ENCODE measurements around the gene SPATA31E1.
"Not testable (repeated sequence)": the region's sequence is repeated elsewhere in the genome, so short reads cannot be mapped to it uniquely, and the experiment has no call there.

SPATA31E1 gene

DNA sequence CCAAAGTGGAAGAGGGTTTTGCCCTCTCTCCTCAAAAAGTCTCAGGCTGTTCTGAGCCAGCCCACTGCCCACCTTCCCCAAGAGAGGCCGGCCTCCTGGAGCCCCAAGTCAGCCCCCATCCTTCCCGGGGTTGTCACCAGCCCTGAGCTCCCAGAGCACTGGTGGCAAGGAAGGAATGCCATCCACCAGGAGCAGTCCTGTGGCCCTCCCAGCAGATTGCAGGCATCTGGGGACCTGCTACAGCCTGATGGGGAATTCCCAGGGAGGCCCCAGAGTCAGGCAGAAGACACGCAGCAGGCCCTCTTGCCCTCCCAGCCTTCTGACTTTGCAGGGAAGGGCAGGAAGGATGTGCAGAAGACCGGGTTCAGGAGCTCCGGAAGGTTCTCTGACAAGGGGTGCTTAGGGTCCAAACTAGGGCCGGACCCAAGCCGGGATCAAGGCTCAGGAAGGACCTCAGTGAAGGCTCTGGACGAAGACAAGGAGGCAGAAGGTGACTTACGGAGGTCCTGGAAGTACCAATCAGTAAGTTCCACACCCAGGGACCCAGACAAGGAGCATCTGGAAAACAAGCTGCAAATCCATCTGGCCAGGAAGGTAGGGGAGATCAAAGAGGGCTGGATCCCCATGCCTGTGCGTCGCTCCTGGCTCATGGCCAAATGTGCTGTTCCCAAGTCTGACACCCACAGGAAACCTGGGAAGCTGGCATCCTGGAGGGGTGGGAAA, 3.7 kb downstream of the SPATA31E1 start:
- DNase-seq = no peak

DNA sequence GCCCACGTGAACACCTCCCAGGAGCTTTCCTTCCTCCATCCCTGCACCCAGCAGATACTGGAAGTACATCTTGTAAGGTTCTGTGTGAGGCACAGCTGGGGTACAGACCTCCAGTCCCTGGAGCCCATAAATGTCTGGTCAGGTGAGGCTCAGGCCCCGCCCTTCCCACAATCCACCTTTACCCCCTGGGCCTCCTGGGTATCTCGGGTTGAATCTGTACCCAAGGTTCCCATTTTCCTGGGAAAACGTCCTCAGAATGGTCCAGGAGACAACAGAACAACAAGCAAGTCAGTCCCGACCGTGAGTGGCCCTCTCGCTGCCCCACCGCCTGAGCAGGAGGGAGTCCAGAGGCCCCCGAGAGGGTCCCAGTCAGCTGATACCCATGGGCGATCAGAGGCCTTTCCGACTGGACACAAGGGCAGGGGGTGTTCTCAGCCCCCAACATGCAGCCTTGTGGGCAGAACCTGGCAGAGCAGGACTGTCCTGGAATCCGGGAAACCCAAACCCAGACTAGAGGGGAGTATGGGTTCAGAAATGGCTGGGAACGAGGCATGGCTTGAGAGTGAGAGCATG, 4.3 kb downstream of the SPATA31E1 start:
- DNase-seq = no peak

DNA sequence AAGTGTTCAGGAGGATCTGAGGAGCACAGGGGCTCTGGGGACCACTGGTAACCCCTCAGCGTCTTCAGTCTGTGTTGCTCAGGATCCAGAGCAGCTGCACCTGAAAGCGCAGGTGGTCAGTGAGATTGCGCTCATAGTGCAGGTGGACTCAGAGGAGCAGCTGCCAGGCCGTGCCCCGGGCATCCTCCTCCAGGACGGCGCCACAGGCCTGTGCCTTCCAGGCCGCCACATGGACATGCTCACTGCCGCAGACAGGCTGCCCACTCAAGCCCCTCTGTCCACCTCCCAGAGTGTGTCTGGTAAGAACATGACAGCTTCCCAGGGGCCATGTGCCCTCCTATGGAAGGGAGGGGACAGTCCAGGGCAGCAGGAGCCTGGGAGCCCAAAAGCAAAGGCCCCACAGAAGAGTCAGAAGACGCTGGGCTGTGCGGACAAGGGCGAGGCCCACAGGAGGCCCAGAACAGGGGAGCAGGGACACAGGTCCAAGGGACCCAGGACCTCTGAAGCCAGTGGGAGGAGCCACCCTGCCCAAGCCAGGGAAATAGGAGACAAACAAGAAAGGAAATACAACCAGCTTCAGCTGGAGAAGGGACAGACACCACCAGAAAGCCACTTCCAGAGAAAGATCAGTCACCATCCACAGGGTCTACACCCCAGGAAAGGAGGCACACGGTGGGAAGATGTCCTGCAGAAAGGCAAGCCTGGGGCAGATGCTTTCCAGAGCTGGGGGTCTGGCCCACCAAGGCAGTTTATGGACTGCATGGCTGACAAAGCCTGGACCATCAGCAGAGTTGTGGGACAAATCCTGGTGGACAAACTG, 5.2 kb downstream of the SPATA31E1 start:
- DNase-seq = no peak

DNA sequence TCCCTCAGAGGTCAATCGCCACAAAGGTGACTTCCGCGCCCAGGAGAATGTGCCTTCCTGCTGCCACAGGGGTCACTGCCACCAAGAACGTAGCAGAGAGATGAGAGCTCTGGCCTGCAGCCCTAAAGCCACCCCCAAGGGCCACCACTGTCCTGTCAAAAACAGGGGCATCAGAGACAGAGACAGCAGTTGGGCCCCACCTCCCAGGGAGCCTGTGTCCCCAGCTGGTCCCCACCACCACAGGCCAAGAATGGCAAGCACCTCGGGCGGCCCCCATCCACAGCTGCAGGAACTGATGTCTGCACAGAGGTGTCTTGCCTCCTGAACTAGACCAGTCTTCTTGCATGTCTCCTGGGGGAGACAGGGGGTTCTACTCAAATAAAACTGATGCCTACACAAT, 5.8 kb downstream of the SPATA31E1 start:
- no peak for DNase-seq

DNA sequence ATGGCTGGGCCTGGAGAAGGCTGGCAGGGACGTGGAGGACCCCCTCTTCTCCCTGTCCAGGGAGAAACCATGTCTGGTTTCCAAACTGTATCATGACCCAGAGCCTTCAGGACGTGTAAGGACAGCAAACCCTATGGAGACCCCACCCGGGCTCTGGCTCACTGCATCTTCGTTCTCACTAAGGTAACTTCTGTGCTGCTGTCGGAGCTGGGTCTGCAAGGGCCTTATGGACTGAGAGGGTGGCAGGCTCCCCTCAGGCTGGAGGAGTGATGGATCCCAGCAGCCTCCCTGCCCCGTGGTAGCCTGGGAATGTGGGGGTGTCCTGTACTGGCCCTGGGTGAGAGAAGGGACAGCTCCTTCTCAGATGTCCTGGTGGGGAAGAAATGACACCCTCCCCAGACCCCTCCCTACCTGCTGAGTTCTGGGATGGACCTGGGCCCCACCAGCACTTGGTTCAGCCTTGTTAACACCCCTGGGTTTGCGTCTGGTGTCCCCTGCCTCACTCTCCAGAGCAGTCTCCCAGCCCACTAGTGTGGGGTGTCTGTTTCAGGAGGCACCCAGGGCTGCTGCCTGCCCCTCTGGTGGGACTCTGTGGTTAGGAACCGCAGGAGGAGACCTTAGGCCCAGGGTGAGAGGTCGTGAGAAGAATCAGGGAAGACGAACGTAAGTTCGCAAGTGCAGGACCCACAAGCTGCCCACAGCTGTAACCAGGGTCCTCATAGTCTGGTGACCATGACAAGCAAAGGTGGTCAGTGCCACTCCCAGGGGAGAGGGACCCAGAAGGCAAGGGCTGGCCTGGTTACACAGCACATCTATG, 6.6 kb downstream of the SPATA31E1 start:
- no peak for DNase-seq

DNA sequence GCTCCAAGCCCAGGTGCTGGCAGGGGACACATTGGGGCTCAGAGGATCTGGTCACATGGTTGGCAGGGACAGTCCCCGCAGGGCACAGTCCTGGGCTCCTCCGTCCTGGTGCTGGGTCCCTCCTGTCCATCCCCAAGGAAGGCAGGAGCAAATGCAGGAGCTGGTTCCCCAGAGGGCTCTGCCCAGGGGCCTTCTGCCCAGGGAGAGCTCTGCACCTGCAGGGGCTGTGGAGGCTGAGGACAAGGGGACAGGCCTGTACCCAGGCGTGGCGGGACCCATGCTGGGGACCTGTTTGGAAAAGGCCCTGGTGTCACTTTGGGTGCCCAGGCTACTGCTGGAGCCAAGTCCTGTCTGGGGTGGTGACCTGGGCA, 7.2 kb downstream of the SPATA31E1 start:
- no peak for DNase-seq

DNA sequence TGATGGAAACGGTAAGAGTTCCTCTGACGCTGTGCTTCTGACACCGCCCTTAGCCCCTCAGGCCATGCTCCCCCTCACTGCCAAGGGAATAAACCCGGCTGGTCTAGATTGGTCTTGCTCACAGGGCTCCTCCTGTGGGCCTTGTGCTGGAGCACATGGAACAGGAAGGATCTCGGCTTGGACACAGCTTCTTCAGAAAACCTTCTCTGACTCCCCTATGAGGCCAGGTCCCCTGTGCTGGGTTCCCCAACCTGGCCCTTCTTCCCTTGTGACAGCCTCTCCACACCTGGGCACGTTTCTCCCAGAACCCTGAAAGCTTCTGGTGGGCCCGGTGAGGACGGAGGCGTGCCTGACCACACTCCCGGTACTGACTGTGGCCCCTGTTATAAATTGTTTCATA, 8.2 kb downstream of the SPATA31E1 start:
- DNase-seq = no peak

DNA sequence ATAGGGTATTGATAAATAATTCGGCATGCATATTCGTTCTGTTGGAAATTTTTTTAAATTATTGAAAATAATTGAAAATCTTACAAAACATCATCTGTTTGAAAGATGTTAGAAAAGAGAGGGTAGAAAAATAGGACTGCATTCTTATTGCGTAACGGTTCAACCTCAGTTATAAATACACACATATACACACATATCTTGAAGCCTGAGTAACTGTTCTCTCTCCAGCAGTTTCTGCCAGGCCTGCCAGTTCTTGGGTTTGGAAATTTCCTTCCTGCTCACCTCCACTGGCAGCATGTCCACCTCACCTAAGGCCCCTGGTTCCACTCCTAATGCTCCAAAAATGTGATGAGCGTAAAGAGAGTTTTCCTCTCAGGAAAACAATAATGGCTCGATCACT, 9.1 kb downstream of the SPATA31E1 start:
- DNase-seq = no peak

DNA sequence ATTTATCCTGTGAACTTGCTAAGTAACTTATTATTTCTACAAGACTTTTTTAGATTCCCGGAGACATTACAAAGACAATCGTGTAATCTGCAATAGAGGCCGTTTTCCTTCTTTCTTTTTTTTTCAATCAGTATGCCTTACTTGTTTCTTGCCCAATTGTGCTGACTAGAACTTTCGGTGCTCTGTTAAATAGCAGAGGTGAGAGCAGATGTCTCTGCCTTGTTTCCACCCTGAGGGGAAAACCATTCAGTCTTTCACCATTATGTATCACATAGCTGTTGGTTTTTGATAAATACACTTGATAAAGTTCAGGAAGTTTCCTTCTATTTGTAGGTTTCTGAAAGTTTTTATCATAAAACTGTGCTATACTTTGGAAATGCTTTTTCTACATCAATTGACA, 10.3 kb downstream of the SPATA31E1 start:
- no peak for DNase-seq

DNA sequence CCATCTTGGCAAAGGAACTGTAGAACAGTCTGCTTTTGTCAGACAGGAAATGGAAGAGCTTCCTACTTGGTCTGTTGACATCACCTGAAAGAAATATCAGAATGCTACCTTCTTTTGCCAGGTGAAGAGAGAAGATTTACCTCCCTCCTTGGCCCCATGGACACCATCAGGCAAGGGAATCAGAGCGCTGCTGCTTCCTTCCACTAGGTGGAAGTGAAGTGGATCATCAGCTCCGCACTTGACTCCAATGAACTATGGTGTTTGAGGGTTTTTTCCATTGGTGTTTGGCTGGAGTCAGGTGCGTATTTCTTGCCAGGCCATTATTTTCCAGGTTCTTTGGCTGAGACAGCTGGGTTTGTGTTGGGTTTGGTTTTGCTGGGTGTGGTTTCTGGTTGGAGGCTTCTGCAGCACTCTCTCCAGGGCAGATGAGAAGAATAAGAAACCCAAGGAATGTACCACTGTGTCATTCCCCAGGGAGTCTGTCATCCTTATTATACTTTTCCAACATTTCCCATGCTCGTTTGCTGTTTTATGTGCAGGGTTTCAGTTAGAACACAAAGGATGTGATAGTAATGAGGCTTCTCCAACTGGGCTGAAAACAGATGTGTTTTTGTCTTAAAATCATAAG, 12.4 kb downstream of the SPATA31E1 start:
- no peak for DNase-seq

DNA sequence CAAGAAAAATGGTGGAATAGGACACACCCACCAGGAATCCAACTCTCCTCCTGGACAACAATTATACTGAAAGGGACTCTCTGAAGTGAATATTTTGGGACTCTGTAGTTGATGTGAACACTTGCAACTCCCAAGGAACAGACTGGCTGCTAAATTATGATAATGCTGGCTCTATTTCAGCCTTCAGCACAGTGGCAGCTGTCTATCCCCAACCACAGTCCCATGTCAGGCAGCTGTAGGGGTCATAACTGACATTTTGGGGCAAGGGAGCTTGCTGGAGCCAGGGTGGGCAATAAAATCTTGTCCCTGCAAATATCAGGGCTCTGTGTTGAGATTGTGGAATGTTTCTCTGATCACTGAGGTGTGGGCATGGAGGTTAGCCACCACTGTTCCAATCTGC, 14.2 kb downstream of the SPATA31E1 start:
- no peak for DNase-seq

DNA sequence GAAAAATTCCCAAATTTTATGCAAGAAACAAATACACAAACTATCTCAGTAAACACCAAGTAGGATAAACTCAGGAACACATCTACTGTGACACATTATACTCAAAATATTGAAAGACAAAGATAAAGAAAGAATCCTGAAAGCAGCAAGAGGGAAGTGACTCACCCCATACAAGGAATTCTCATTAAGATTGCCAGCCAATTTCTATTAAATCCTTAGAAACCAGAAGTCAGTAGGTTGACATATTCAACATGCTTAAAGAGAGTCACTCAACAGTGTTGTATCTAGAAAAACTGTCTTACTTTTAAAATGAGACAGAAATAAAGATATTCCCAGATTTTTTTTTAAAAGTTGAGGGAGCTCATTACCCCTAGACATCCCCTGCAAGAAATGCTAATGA, 15.5 kb downstream of the SPATA31E1 start:
- no peak for DNase-seq

DNA sequence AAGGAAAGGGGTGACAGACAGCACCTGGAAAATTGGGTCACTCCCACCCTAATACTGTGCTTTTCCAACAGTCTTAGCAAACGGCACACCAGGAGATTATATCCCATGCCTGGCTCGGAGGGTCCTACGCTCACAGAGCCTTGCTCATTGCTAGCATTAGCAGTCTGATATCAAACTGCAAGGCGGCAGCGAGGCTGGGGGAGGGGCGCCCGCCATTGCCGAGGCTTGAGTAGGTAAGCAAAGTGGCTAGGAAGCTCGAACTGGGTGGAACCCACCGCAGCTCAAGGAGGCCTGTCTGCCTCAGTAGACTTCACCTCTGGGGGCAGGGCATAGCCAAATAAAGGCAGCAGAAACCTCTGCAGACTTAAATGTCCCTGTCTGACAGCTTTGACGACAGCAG, 19.7 kb downstream of the SPATA31E1 start:
- DNase-seq = not testable (repeated sequence)

DNA sequence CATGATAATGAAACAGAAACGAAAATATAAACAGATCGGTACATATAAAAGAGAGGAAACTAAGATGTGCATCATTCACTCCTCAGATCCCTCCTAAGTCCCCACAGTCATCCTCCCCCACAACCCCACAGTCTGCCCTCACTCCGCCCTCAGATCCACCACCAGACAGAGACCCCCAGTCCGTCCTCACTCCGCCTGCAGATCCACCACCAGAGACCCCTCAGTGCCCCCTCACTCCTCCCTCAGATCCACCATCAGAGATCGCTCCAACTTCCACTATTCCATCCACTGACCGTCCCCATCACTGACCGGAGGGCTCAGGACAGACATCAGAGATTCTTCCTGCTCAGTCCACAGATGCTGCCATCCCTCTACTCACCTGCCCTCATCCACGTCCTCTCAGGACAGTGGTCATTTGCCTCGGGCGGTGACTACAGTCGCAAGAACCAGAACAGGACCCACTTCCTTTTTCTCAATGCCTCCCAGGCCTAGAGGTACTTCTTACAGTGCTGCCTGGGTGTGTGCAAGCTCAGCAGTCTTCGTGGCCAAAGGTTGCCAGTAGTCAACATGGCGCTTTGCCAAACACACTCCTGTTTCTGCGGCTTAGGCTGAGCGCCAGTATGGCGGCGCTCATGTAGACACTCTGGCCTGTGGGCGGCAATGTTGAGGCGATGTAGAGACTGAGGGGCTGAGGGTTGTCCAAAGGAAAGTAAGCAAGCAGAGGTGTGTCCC, 26.8 kb downstream of the SPATA31E1 start:
- no peak for DNase-seq

DNA sequence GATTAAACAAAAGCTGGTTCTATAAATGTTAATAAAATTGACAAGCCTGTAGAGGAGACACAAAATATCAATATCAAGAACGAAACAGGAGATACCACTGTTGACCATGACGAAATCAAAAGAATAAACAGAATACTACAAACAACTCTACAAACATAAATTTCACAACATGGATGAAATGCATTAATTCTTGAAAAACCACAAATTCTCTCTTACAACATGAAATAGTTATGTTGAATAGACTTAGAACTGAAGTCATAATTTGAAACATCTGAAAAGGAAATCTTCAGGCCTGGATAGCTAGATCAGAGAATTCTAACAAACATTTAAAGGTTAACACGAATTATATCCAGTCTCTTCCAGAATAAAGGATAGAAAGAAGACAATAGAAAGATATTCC, 28.1 kb downstream of the SPATA31E1 start:
- DNase-seq = no peak

DNA sequence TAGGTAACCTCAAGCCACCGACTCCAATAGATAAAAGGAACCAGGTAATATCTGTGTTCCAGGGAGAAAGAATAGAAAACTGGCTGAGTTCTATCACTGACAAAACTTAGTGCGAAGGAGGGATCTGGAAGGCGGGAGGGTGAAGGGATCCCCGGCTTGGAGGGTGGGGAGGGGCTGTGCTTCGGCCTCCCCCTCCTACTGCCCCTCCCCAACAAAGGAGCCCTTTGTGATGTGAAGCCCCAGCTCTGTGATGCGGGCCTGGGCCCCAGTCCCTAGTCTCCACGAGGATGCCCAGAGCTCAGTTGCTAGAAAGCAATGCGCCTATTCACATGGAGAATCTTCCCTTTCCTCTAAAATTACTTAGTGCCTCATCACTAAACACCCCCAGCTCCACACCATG, 35.0 kb downstream of the SPATA31E1 start, which contains the start of gene SPATA31C1:
SPATA31C1 (plus strand) TSS at position 301 of the 400 bp plus-strand sequence.
- not testable (repeated sequence) for DNase-seq

DNA sequence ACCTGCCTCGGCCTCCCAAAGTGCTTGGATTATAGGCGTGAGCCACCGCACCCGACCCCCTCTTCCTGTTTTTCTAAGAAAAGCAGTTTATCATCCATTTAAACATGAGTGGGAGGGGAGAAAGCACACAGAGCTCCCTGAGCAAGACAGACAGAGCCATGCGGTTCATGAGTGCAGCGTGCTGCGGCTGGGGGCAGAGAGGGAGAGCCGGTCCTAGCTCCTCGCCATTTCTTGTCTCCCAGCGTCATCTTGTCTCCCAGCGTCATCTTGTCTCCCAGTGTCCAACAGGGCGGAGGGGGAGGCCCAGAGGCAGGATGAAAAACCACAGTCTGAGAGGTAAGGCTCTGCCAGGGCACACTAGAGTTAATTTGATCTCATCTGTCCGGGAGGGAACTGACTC, 36.3 kb downstream of the SPATA31E1 start:
- not testable (repeated sequence) for DNase-seq

DNA sequence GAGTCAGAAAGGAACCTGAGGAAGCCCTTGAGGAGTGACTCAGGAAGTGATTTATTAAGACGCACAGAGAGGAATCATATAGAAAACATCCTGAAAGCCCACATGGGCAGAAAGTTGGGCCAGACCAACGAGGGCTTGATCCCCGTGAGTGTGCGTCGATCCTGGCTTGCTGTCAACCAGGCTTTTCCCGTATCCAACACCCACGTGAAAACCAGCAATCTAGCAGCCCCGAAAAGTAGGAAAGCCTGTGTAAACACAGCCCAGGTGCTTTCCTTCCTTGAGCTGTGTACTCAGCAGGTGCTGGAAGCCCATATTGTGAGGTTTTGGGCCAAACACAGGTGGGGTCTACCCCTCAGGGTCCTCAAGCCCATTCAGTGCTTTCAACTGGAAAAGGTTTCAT, 38.9 kb downstream of the SPATA31E1 start:
- not testable (repeated sequence) for DNase-seq

DNA sequence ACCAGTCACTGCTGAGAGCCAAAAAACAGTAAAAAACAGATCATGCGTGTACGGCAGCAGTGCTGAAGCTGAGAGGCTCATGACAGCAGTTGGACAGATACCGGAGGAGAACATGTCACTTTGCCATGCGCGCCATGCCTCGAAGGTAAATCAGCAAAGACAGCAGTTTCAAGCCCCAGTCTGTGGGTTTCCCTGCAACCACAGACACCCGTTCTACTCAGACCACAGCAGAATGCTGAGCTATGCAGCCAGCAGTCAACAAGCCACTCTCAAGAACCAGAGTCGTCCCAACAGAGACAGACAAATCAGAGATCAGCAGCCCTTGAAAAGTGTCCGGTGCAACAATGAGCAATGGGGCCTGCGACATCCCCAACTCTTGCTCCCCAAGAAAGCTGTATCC, 40.3 kb downstream of the SPATA31E1 start:
- DNase-seq = not testable (repeated sequence)

DNA sequence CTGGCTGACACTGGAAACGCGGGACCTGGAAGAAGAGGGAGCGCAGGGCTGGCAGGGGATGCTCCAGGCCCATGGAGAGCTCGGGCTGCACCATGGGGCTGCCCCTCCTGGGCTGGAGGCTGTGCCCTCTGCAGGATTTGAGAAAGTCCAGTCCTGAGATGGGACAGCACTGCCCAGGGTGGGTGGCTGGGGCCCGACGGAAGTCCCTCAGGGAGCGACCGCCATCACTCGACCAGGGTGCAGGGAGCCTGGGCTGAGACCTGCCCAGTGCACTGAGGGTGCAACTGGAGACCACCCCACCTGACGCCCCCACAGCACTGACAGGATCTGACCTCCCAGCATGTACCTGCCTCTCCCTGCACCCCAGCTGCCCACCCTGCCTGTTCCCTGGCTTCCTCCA, 42.2 kb downstream of the SPATA31E1 start:
- not testable (repeated sequence) for DNase-seq

DNA sequence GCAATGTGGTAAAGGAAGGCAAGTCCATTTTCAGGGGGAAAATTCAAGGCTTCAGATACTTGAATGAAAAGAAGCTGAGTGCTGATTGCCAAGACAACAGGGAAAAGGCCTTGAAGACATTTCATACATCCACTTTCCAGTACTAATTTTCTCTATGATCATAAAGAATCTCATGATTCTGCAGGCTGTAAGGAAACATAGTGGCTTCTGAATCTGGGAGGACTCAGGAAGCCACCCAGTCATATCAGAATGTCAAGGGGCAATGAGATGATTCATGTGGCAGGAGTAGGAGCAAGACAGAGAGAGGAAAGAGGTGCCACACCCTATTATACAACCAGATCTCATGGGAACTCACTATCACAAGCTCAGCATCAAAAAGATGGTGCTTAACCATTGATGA, 46.5 kb downstream of the SPATA31E1 start:
- not testable (repeated sequence) for DNase-seq

DNA sequence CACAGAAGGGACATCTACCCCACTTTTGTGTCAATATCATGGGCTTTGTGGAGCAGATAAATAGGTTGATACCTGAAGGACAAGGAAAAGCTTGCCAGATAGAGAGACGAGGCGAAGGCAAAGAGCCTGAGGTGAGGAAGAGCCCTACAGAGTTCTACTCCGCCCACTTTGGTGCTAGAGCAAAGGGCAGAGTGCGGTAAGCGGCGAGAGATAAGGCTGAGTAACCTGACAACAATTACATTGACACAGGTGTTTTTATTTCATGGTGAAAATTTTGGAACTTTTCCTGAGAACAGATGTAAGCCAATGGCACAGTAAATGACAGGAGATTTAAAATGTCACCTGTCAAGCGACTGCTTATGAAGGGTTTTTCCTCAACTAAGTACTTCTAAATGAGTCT, 51.8 kb downstream of the SPATA31E1 start:
- not testable (repeated sequence) for DNase-seq

All from NCI-H510A treated with DMSO at 0.1 percent for 48 hours (cell line).